Smooth muscle cell of the umbilical artery (primary cell): ENCODE results near the gene HIVEP3. TPM values are rescaled to one million over a fixed set of nuclear protein-coding genes. Genes with fewer than 3 reads are reported as not detected.

Experiments
- total RNA-seq: library from RNA; depleted of rRNA; stranded (reverse); fragments of >200 nt; gene quantifications from 2 replicates; pipeline ENCODE4 v1.2.3, GENCODE V29; 2014

HIVEP3 gene
- total RNA-seq = 4.8 and 6.6 TPM in 2 replicates

DNA sequence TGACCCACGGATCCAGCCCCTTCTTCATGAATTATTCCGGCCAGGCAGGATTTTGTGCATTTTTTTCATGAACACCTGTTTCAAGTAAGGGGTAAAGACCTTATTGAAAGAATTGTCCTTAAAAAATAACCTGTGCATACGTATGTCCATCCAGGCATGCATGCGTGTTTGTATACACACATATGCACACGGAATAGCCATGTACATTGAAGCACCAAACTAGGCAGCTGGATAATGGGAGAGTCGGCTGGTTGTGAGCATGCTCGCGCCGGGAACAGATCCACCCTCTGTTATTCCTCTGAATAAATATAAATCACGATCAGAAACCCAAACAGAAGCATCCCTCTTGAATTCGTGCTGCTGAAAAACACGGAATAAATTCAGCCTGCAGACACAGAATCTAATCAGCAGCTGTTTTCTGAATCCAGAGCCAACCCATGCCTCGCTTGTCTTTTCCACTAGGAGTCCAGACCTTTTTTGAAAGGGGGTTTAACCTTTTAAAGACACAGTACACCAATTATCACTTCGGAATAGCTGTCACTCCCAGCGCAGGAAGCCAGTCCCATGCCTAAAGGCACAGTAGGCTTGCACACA lies at the start of gene HIVEP3:
Gene HIVEP3, minus strand, starts transcription at position 473 of the 594 bp plus-strand sequence.

GRCh38 chr1:41484402-41485241 lies 434.1 kb downstream of the HIVEP3 start, which contains the start of gene EDN2:
EDN2 (minus strand) TSS chr1:41484683; CDS start chr1:41484601, 82 bp downstream.

Other genes with a start within 250 kb of the HIVEP3 start
- not detected in 2 replicates for gene GUCA2B, start 234.5 kb upstream of the HIVEP3 start, total RNA-seq
- gene GUCA2A, start 245.8 kb upstream of the HIVEP3 start, total RNA-seq = not detected in 2 replicates